ENCODE measurements around the gene SPRTN. TPM values are rescaled to one million over a fixed set of nuclear protein-coding genes. Genes with fewer than 3 reads are reported as not detected.

The SPRTN gene
- total and polyA plus RNA-seq, 2 of the 8 experiments (the other 6 are each of a cell fraction or from before 2014, with no cell fraction given): 6.6 to 15.1 TPM

DNA sequence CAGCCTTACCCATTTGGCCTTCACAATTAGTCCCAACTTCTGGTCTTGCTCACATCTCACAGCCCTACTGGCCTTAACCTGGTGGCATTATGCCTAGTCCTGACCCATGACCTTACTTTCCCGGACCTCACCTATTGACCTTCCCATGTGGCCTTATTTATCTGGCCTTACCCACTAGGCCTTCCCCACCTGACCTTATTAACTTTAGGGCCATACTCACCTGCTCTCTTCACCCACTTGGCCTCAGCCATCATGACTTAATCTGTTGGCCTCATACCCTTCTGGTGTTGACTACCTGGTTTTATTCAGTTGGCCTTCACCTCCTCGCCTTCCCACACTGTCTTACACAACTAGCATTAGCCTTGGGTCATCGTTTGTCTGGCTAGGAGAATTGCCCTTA lies 36.1 kb upstream of the SPRTN start:
- Histone ChIP-seq H3K4me1 (replicated peaks in 1 of 4; ENCODE audit: control insufficient read depth in 3 of 4, insufficient read depth in 4 of 4, low read length in 3 of 4) (no peaks in the 10 kb centered on the region), H3K27me3 (replicated peaks in 1 of 4; ENCODE audit: control insufficient read depth in 3 of 4, extremely low read depth in 1 of 4, insufficient read depth in 3 of 4, low read length in 3 of 4) (no peaks in the 10 kb centered on the region; a peak in 1 of 7 replicates), H3K23ac (ENCODE audit: insufficient read length) (no peak overlapping the region), H3K9ac (replicated peaks in 1 of 4; ENCODE audit: extremely low read depth in 1 of 4, low read depth in 3 of 4, low read length in 3 of 4) (no peak overlapping the region), H3K23me2 (ENCODE audit: low read depth, low read length) (0 out of 2 replicates have a peak, but pooled peaks cover 6% of the 10 kb centered on the region), H3K4ac (replicated peaks; ENCODE audit: insufficient read length, low read depth, low read length) (no peak overlapping the region), H3K4me2 (ENCODE audit: insufficient read depth in 1 of 2, low read depth in 2 of 2, low read length in 2 of 2) (no peak overlapping the region), H2AFZ (ENCODE audit: low read length) (no peak overlapping the region), H3K9me3 (ENCODE audit: insufficient read depth in 2 of 2, low read depth in 1 of 2, low read length in 1 of 2) (no peaks in the 10 kb centered on the region), H2BK120ac (replicated peaks; ENCODE audit: low read depth, low read length) (no peak overlapping the region), H2BK15ac (ENCODE audit: low read length) (no peak overlapping the region), H3K27ac (ENCODE audit: low read depth, low read length) (no peak overlapping the region), H3K4me3 (ENCODE audit: extremely low read depth in 1 of 4, insufficient read depth in 2 of 4, low read depth in 3 of 4, low read length in 4 of 4) (no peak overlapping the region), H3K79me1 (ENCODE audit: low read depth, low read length) (no peaks in the 10 kb centered on the region), H4K91ac (replicated peaks; ENCODE audit: insufficient read length, low read length) (no peak overlapping the region), H2BK20ac (ENCODE audit: low read length) (no peak overlapping the region), H2AK5ac (ENCODE audit: low read depth, low read length) (no peak overlapping the region), H3K36me3 (ENCODE audit: control insufficient read depth in 2 of 4, insufficient read depth in 4 of 4, low read length in 3 of 4) (no peaks in the 10 kb centered on the region), H3K79me2 (ENCODE audit: control insufficient read depth in 1 of 2, insufficient read depth in 2 of 2, low read length in 2 of 2) (no peaks in the 10 kb centered on the region), H3K56ac (replicated peaks; ENCODE audit: insufficient read length, low read depth, low read length) (no peak overlapping the region), H4K20me1 (replicated peaks in 1 of 2; ENCODE audit: control insufficient read depth in 1 of 2, insufficient read depth in 2 of 2, low read length in 2 of 2) (no peaks in the 10 kb centered on the region), H3K18ac (ENCODE audit: extremely low read depth, low read length) (no peak overlapping the region), H2BK12ac (ENCODE audit: low read depth, low read length) (no peak overlapping the region), H2BK5ac (ENCODE audit: low read depth, low read length) (no peak overlapping the region), H3K14ac (ENCODE audit: insufficient read length) (no peak overlapping the region), H4K5ac (ENCODE audit: insufficient read length, low read depth, low read length) (no peak overlapping the region), H4K8ac (ENCODE audit: extremely low read depth, insufficient read depth, low read length) (no peak overlapping the region)
- FAIRE-seq: no peak
- no peak for DNase-seq (ENCODE audit: low read depth in 1 of 2, low spot score in 2 of 2)
- 83% methylated on average over 3 of the region's 3 CpGs; no CpG with 5 or more reads in 1 of the 2 experiments for WGBS, 2 experiments (ENCODE audit: extremely low coverage in 1 of 2, insufficient coverage in 1 of 2, insufficient read length in 1 of 2, insufficient replicate concordance in 2 of 2, low coverage in 1 of 2, low lambda C conversion rate in 2 of 2, missing lambda C conversion rate in 1 of 2)
- CTCF ChIA-PET (ENCODE audit: partially characterized antibody): no interaction called here
- TF ChIP-seq CREB1 (IDR thresholded peaks at IDR 0.05) (no peak), TEAD4 (IDR thresholded peaks at IDR 0.05; ENCODE audit: low read depth, low read length) (no peak), NANOG (IDR thresholded peaks at IDR 0.05; ENCODE audit: insufficient read depth, low read depth, low read length, poor library complexity, severe bottlenecking) (no peak), EGR1 (IDR thresholded peaks at IDR 0.05; ENCODE audit: borderline replicate concordance, low read depth, low read length) (no peak), BRCA1 (IDR thresholded peaks at IDR 0.05; ENCODE audit: low read depth, low read length) (no peak), SP1 (IDR thresholded peaks at IDR 0.05; ENCODE audit: low read depth, low read length) (no peak), TBP (IDR thresholded peaks at IDR 0.05; ENCODE audit: low read depth, low read length) (no peak), NRF1 (IDR thresholded peaks at IDR 0.05; ENCODE audit: low read depth, low read length) (no peak), SRF (IDR thresholded peaks at IDR 0.05; ENCODE audit: low read depth, low read length) (no peak), POLR2A (IDR thresholded peaks at IDR 0.05; ENCODE audit: control extremely low read depth in 1 of 2, low read depth in 2 of 2, low read length in 2 of 2) (no peak), CBX8 (IDR thresholded peaks at IDR 0.05; ENCODE audit: borderline replicate concordance, low read depth, low read length) (no peak)
- TF ChIP-seq, protein P1, sequence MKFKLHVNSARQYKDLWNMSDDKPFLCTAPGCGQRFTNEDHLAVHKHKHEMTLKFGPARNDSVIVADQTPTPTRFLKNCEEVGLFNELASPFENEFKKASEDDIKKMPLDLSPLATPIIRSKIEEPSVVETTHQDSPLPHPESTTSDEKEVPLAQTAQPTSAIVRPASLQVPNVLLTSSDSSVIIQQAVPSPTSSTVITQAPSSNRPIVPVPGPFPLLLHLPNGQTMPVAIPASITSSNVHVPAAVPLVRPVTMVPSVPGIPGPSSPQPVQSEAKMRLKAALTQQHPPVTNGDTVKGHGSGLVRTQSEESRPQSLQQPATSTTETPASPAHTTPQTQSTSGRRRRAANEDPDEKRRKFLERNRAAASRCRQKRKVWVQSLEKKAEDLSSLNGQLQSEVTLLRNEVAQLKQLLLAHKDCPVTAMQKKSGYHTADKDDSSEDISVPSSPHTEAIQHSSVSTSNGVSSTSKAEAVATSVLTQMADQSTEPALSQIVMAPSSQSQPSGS (IDR thresholded peaks at IDR 0.05; ENCODE audit: low read length): no peak
- POLR2A ChIA-PET (ENCODE audit: partially characterized antibody): interaction anchor here (1.2 kb wide), 1 partner anchor 12 kb away, joined by 4 read pairs; no protein-coding TSS in a partner anchor
